Loucy (cell line): ENCODE measurements around the gene ZNF79.

Source experiments
- H2AFZ ChIP-seq: fragments of 200-600 bp; sonication (generic); 2 replicates; pipeline ENCODE4 v1.6.0; 2016; ENCODE audit warnings: antibody characterized with exemption, mild to moderate bottlenecking, low read length, moderate library complexity
- H3F3A ChIP-seq: fragments of 200-600 bp; 2 replicates; pipeline ENCODE4 v1.6.0; 2016; ENCODE audit warnings: antibody characterized with exemption, low read depth, mild to moderate bottlenecking
- H3K27me3 ChIP-seq: fragments of 200-600 bp; sonication (generic); 2 replicates; pipeline ENCODE4 v1.6.1; 2014; ENCODE audit warnings: low read length, mild to moderate bottlenecking; ENCODE audit not compliant: insufficient read depth, poor library complexity, severe bottlenecking
- H3K36me3 ChIP-seq: fragments of 200-600 bp; sonication (generic); 2 replicates; pipeline ENCODE4 v1.6.1; 2016; ENCODE audit warnings: low read length; ENCODE audit not compliant: insufficient read depth
- H3K4me1 ChIP-seq: fragments of 200-600 bp; sonication (generic); 2 replicates; pipeline ENCODE4 v1.5.1; 2014; ENCODE audit warnings: low read length, mild to moderate bottlenecking; ENCODE audit not compliant: insufficient read depth, poor library complexity, severe bottlenecking
- H3K4me2 ChIP-seq: fragments of 200-600 bp; sonication (generic); 2 replicates; pipeline ENCODE4 v1.6.0; 2014; ENCODE audit warnings: antibody characterized with exemption, low read length, low read depth, mild to moderate bottlenecking; ENCODE audit not compliant: poor library complexity, severe bottlenecking
- H3K4me3 ChIP-seq: fragments of 200-600 bp; sonication (generic); 2 replicates; pipeline ENCODE4 v1.5.1; 2014; ENCODE audit warnings: low read length, mild to moderate bottlenecking, mixed read lengths; ENCODE audit not compliant: poor library complexity, severe bottlenecking
- H3K79me2 ChIP-seq: fragments of 200-600 bp; sonication (generic); 2 replicates; pipeline ENCODE4 v1.6.1; 2014; ENCODE audit warnings: low read length; ENCODE audit not compliant: insufficient read depth
- H3K9ac ChIP-seq: fragments of 200-600 bp; sonication (generic); 2 replicates; pipeline ENCODE4 v1.6.0; 2014; ENCODE audit warnings: mild to moderate bottlenecking, low read depth, low read length, moderate library complexity; ENCODE audit not compliant: poor library complexity, severe bottlenecking
- H3K9me2 ChIP-seq: fragments of 200-600 bp; sonication (generic); replicated peaks from 2 replicates; pipeline ENCODE4 v1.6.1; 2016; ENCODE audit warnings: low read depth, low read length, mixed read lengths
- H3K9me3 ChIP-seq: fragments of 200-600 bp; sonication (generic); 2 replicates; pipeline ENCODE4 v1.6.1; 2014; ENCODE audit warnings: mild to moderate bottlenecking, antibody characterized with exemption, low read length, low read depth; ENCODE audit not compliant: insufficient read depth
- H4K20me1 ChIP-seq: fragments of 200-600 bp; sonication (generic); 2 replicates; pipeline ENCODE4 v1.6.0; 2014; ENCODE audit warnings: antibody characterized with exemption, low read length, mild to moderate bottlenecking; ENCODE audit not compliant: insufficient read depth, poor library complexity, severe bottlenecking
- CTCF ChIP-seq: fragments of 200-600 bp; sonication (generic); conservative IDR thresholded peaks from 2 replicates; pipeline ENCODE4 v1.5.1; 2014; ENCODE audit warnings: mild to moderate bottlenecking, antibody characterized with exemption, low read length
- EZH2phosphoT487 ChIP-seq: fragments of 200-600 bp; IDR thresholded peaks from 2 replicates; pipeline ENCODE4 v1.6.1; 2018; ENCODE audit warnings: antibody characterized with exemption, mild to moderate bottlenecking, moderate library complexity, borderline replicate concordance

Gene ZNF79

GRCh38 chr9:127479507-127480081 lies 55.4 kb downstream of the ZNF79 start:
- H3F3A ChIP-seq, result no peaks in the 10 kb centered on the region
- no peak overlapping the region for H2AFZ ChIP-seq
- H3K9me3 ChIP-seq, result no peaks in the 10 kb centered on the region
- no peaks in the 10 kb centered on the region for H3K79me2 ChIP-seq
- H3K36me3 ChIP-seq, result peaks cover 9% of the 10 kb centered on the region; the same call in 1 of the 2 replicates
- H3K27me3 ChIP-seq, result no peaks in the 10 kb centered on the region
- no peaks in the 10 kb centered on the region for H3K4me1 ChIP-seq
- H4K20me1 ChIP-seq, result no peaks in the 10 kb centered on the region
- no peak overlapping the region for H3K4me2 ChIP-seq
- H3K9me2 ChIP-seq, result no peaks in the 10 kb centered on the region
- H3K9ac ChIP-seq, result no peak overlapping the region
- H3K4me3 ChIP-seq, result no peak overlapping the region
- TF ChIP-seq CTCF (no peak), EZH2phosphoT487 (no peak)

GRCh38 chr9:127482662-127483061 lies 58.5 kb downstream of the ZNF79 start:
- no peak overlapping the region for H3K4me2 ChIP-seq
- H4K20me1 ChIP-seq, result no peaks in the 10 kb centered on the region
- H3K27me3 ChIP-seq, result no peaks in the 10 kb centered on the region
- TF ChIP-seq CTCF (no peak), EZH2phosphoT487 (no peak)
- no peaks in the 10 kb centered on the region for H3K4me1 ChIP-seq
- no peaks in the 10 kb centered on the region for H3K79me2 ChIP-seq
- H3F3A ChIP-seq, result no peaks in the 10 kb centered on the region
- peaks cover 9% of the 10 kb centered on the region; the same call in 1 of the 2 replicates for H3K36me3 ChIP-seq
- no peaks in the 10 kb centered on the region for H3K9me3 ChIP-seq
- no peak overlapping the region for H2AFZ ChIP-seq
- H3K9ac ChIP-seq, result no peak overlapping the region
- no peak overlapping the region for H3K4me3 ChIP-seq
- no peaks in the 10 kb centered on the region for H3K9me2 ChIP-seq

GRCh38 chr9:127485995-127486394 lies 61.8 kb downstream of the ZNF79 start:
- H3K9me3 ChIP-seq, result no peaks in the 10 kb centered on the region
- H3K79me2 ChIP-seq, result no peaks in the 10 kb centered on the region
- TF ChIP-seq EZH2phosphoT487 (no peak), CTCF (no peak)
- H3K27me3 ChIP-seq, result no peaks in the 10 kb centered on the region
- no peak overlapping the region for H3K4me3 ChIP-seq
- no peaks in the 10 kb centered on the region for H3K9me2 ChIP-seq
- H4K20me1 ChIP-seq, result no peaks in the 10 kb centered on the region
- H3K9ac ChIP-seq, result no peak overlapping the region
- H3F3A ChIP-seq, result no peaks in the 10 kb centered on the region
- no peak overlapping the region for H2AFZ ChIP-seq
- no peak overlapping the region for H3K4me2 ChIP-seq
- no peaks in the 10 kb centered on the region for H3K4me1 ChIP-seq
- no peaks in the 10 kb centered on the region for H3K36me3 ChIP-seq
